ENCODE data around the gene IRGC.

GRCh38 chr19:43678512-43679261 is 37.2 kb upstream of the IRGC start:
- TF ChIP-seq POLR2A (IDR thresholded peaks at IDR 0.05) (no peak), EP300 (IDR thresholded peaks at IDR 0.05) (no peak)
- TF ChIP-seq, protein P1, sequence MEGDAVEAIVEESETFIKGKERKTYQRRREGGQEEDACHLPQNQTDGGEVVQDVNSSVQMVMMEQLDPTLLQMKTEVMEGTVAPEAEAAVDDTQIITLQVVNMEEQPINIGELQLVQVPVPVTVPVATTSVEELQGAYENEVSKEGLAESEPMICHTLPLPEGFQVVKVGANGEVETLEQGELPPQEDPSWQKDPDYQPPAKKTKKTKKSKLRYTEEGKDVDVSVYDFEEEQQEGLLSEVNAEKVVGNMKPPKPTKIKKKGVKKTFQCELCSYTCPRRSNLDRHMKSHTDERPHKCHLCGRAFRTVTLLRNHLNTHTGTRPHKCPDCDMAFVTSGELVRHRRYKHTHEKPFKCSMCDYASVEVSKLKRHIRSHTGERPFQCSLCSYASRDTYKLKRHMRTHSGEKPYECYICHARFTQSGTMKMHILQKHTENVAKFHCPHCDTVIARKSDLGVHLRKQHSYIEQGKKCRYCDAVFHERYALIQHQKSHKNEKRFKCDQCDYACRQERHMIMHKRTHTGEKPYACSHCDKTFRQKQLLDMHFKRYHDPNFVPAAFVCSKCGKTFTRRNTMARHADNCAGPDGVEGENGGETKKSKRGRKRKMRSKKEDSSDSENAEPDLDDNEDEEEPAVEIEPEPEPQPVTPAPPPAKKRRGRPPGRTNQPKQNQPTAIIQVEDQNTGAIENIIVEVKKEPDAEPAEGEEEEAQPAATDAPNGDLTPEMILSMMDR (IDR thresholded peaks at IDR 0.05) = no peak

All from ovary (tissue), 3 donors.